Endothelial cell of umbilical vein (primary cell): ENCODE measurements around the gene MVK. TPM values are rescaled to one million over a fixed set of nuclear protein-coding genes. Genes with fewer than 3 reads are reported as not detected.

ENCODE experiments used
- BruUV-seq: library from RNA; stranded (reverse); fragments of 400-500 nt; replicated peaks from 2 replicates; lab custom pipeline; 2021; lab: Mats Ljungman, UMichigan
- CTCF ChIA-PET: fragments of 300-600, 350-600 bp; sonication (Branson Sonifier 250); formaldehyde crosslinking; loops from one replicate; lab custom pipeline; 2021; ENCODE audit warnings: antibody characterized with exemption, inconsistent platforms; lab: Charles Lee
- POLR2A ChIA-PET: fragments of 300-600, 350-600 bp; sonication (Branson Sonifier 250); formaldehyde crosslinking; loops from one replicate; lab custom pipeline; 2021; ENCODE audit warnings: antibody characterized with exemption, inconsistent platforms; lab: Charles Lee
- DNase-seq: peaks from one replicate; pipeline ENCODE4 v3.0.0-alpha.2; 2011; ENCODE audit warnings: low read depth, low spot score
- FAIRE-seq: peaks from 2 replicates; lab custom pipeline; 2011; peaks lifted over from hg19 to GRCh38; lab: Jason Lieb, UNC
- H2AFZ ChIP-seq: 2 replicates; pipeline ENCODE4 v1.6.0; 2012; ENCODE audit warnings: low read depth, low read length, control low read depth, inconsistent platforms
- H3K27ac ChIP-seq: 2 replicates; pipeline ENCODE4 v1.5.1; 2011; ENCODE audit warnings: low read depth, mild to moderate bottlenecking, control low read depth, low read length, moderate library complexity; ENCODE audit not compliant: insufficient read depth
- H3K27me3 ChIP-seq, 2 experiments: 2 replicates each; pipeline versions ENCODE4 v1.6.0 to v1.6.1; 2011; ENCODE audit warnings: low read length in 2 of 2, mixed read lengths in 1 of 2; ENCODE audit not compliant: control insufficient read depth in 2 of 2, insufficient read depth in 2 of 2
- H3K36me3 ChIP-seq, 2 experiments: 2 replicates in 1 of 2; 3 replicates in 1 of 2; pipeline ENCODE4 v1.5.1; 2011; ENCODE audit warnings: low read length in 2 of 2, mild to moderate bottlenecking in 1 of 2, moderate library complexity in 1 of 2; ENCODE audit not compliant: control insufficient read depth in 2 of 2, insufficient read depth in 2 of 2; ENCODE audit errors: extremely low read depth in 1 of 2
- H3K4me1 ChIP-seq: 3 replicates; pipeline ENCODE4 v1.5.1; 2011; ENCODE audit warnings: mild to moderate bottlenecking, low read length; ENCODE audit not compliant: control insufficient read depth, insufficient read depth; ENCODE audit errors: extremely low read depth
- H3K4me2 ChIP-seq: 2 replicates; pipeline ENCODE4 v1.6.1; 2011; ENCODE audit warnings: low read length, control low read depth, mixed read lengths; ENCODE audit not compliant: insufficient read depth
- H3K4me3 ChIP-seq, 3 experiments: fragments of 200-600 bp in 1 of 3; sonication (generic), shearing (Covaris generic) in 1 of 3; replicated peaks in 1 of 3; 2 replicates each; pipeline ENCODE4 v1.5.1; 2011 to 2016; ENCODE audit warnings: control low read depth in 3 of 3, low read length in 3 of 3, mild to moderate bottlenecking in 2 of 3, inconsistent platforms in 1 of 3, low read depth in 1 of 3, moderate library complexity in 1 of 3; ENCODE audit not compliant: insufficient read depth in 1 of 3
- H3K79me2 ChIP-seq: 2 replicates; pipeline ENCODE4 v1.6.0; 2012; ENCODE audit warnings: low read length, inconsistent platforms; ENCODE audit not compliant: control insufficient read depth, insufficient read depth
- H3K9ac ChIP-seq: replicated peaks from 2 replicates; pipeline ENCODE3; 2011; ENCODE audit warnings: low read length, control low read depth; ENCODE audit not compliant: insufficient read depth; ENCODE audit errors: extremely low read depth
- H3K9me1 ChIP-seq: replicated peaks from 3 replicates; pipeline ENCODE4 v1.6.0; 2011; ENCODE audit warnings: mild to moderate bottlenecking, low read length; ENCODE audit not compliant: control insufficient read depth, insufficient read depth; ENCODE audit errors: extremely low read depth
- H3K9me3 ChIP-seq: replicated peaks from 2 replicates; pipeline ENCODE4 v1.5.1; 2012; ENCODE audit warnings: low read length, inconsistent platforms; ENCODE audit not compliant: control insufficient read depth, insufficient read depth
- H4K20me1 ChIP-seq: replicated peaks from 2 replicates; pipeline ENCODE3; 2011; ENCODE audit warnings: mild to moderate bottlenecking, low read length; ENCODE audit not compliant: control insufficient read depth, insufficient read depth; ENCODE audit errors: extremely low read depth
- EZH2 ChIP-seq: IDR thresholded peaks from 2 replicates; pipeline ENCODE4 v1.6.1; 2012; ENCODE audit warnings: borderline replicate concordance, low read depth, mild to moderate bottlenecking, moderate library complexity, low read length, inconsistent platforms; ENCODE audit not compliant: severe bottlenecking
- FOS ChIP-seq: IDR thresholded peaks from 2 replicates; pipeline ENCODE4 v1.6.1; 2011; ENCODE audit warnings: mild to moderate bottlenecking, low read length, moderate library complexity, borderline replicate concordance; ENCODE audit not compliant: insufficient read depth
- GATA2 ChIP-seq: IDR thresholded peaks from 2 replicates; pipeline ENCODE4 v1.7.0; 2011; ENCODE audit warnings: low read depth, mild to moderate bottlenecking, moderate library complexity, mixed read lengths, low read length; ENCODE audit not compliant: insufficient read length, insufficient read depth
- JUN ChIP-seq: IDR thresholded peaks from 2 replicates; pipeline ENCODE4 v1.6.1; 2011; ENCODE audit warnings: borderline replicate concordance, low read depth; ENCODE audit not compliant: insufficient read length, insufficient read depth
- MYC ChIP-seq: IDR thresholded peaks from one replicate; pipeline ENCODE4 v1.6.1; 2011; ENCODE audit warnings: mild to moderate bottlenecking, low read depth, low read length
- POLR2A ChIP-seq: IDR thresholded peaks from 2 replicates; pipeline ENCODE4 v1.6.1; 2012; ENCODE audit warnings: low read depth, mild to moderate bottlenecking, control low read depth, low read length
- POLR2AphosphoS5 ChIP-seq: IDR thresholded peaks from 2 replicates; pipeline ENCODE4 v1.6.1; 2012; ENCODE audit warnings: low read depth, mild to moderate bottlenecking, control low read depth, low read length, moderate library complexity; ENCODE audit not compliant: insufficient read depth
- dilution Hi-C: fragments of 300-500 bp; cut with MboI; formaldehyde crosslinking; loops from one replicate; pipeline ENCODE4 v1.15.0; 2019; ENCODE audit warnings: low sequenced_read_pairs; ENCODE audit not compliant: extremely low pct_ligation_motif_present
- intact Hi-C: fragments of 100-400 bp; cut with micrococcal nuclease; formaldehyde crosslinking; loops from one replicate; pipeline ENCODE4 v1.10.0; 2022
- polyA plus RNA-seq, 4 experiments: library from polyadenylated mRNA; depleted of rRNA in 3 of 4; stranded (reverse) in 3 of 4; unstranded in 1 of 4; fragments of >200 nt; gene quantifications; 2 replicates each; pipeline versions ENCODE4 v1.2.1 to v1.2.3, GENCODE V29; 2011 to 2012; ENCODE audit warnings: missing spikeins in 1 of 4
- total RNA-seq: library from RNA; stranded (reverse); gene quantifications from 2 replicates; pipeline ENCODE4 v1.2.3, GENCODE V29; 2021
- TF ChIP-seq, protein P1 (sequence below): IDR thresholded peaks from 2 replicates; pipeline ENCODE4 v1.6.1; 2011; ENCODE audit not compliant: insufficient read depth, insufficient read length
- TF ChIP-seq, protein P2 (sequence below), 2 donors: IDR thresholded peaks; 1 replicate in 1 of 2; 2 replicates in 1 of 2; pipeline ENCODE4 v1.5.1; 2011; ENCODE audit warnings: low read length in 2 of 2, mild to moderate bottlenecking in 2 of 2, moderate library complexity in 2 of 2, control low read depth in 1 of 2, inconsistent platforms in 1 of 2, low read depth in 1 of 2; ENCODE audit not compliant: insufficient read depth in 1 of 2; ENCODE audit errors: extremely low read depth in 1 of 2

Gene MVK
- total and polyA plus RNA-seq, 2 donors (not counting 3 experiments of a cell fraction or from before 2014, with no cell fraction given), result 32.6 to 42.6 TPM

- H3K9me1 ChIP-seq, result no peaks in the 10 kb centered on the region
- no TSS peak for BruUV-seq
- H3K4me2 ChIP-seq, result no peak overlapping the region
- FAIRE-seq, result peak; percentile 82
- dilution Hi-C loops, result no loop called here
- H3K27ac ChIP-seq, result no peak overlapping the region
- POLR2A ChIA-PET, result no interaction called here
- H3K79me2 ChIP-seq, result no peaks in the 10 kb centered on the region
- no peaks in the 10 kb centered on the region for H4K20me1 ChIP-seq
- intact Hi-C loops, result no loop called here
- TF ChIP-seq FOS (no peak), EZH2 (no peak)
- H3K9ac ChIP-seq, result no peak overlapping the region
- CTCF ChIA-PET, result interaction anchor here (1.5 kb wide), 1 partner anchor 65 kb away, joined by 3 read pairs; no protein-coding TSS in a partner anchor
- H3K9me3 ChIP-seq, result no peaks in the 10 kb centered on the region
- peaks cover 4 to 28% of the 10 kb centered on the region in 2 experiments for H3K36me3 ChIP-seq
- no peak for DNase-seq
- H3K27me3 ChIP-seq, result no peaks in the 10 kb centered on the region
- H2AFZ ChIP-seq, result no peak overlapping the region
- no peak overlapping the region for H3K4me3 ChIP-seq
- H3K4me1 ChIP-seq, result no peaks in the 10 kb centered on the region
These were observed 10.1 kb downstream of the MVK start for GRCh38 chr12:109583733-109584132.

DNA sequence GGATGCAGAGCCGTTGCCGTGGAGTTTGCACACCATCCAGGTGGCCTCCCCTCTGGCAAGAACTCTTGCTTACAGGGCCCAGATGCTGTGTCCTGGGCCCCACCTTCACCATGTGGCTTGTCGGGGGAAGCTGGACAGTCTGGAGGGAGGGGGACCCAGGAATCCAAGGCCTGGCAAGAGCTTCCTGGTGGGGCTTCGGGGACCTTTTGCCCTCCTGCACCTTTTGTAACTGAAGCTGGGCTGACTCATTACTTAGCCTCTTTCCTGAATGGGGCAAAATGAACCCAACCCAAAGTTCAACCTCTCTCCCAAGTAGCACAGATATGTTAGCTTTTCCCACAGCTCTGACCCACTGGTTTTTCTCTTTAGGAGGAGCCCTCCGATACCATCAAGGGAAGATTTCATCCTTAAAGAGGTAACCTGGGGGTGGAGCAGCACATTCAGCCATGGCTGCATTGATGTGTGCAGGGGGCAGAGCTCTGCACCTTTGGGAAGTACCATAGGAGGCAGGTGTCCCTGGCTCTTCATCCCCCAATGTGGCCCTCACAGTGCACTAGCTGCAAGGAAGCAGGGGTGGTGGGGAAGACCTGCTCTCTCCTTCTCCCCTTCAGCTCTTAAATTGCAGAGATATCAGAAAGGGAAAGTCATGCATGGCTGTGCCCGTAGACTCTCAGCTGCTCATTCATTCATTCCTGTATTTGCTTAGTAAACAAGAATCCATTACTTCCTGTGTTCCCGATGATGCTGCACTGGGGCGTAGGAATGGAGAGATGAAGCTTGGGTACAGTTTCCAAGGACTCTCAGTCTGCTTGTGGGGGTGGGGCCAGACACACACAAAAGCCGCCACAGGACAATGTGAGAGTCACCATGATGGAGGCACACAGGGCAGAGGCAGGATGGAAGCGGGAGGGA is 13.0 kb downstream of the MVK start:
- Histone ChIP-seq H3K9me1 (no peaks in the 10 kb centered on the region), H3K9ac (no peak overlapping the region), H2AFZ (no peak overlapping the region), H3K27ac (no peak overlapping the region), H3K36me3 (peaks cover 2 to 13% of the 10 kb centered on the region in 2 experiments), H3K4me2 (no peak overlapping the region), H3K4me1 (no peaks in the 10 kb centered on the region), H3K9me3 (no peaks in the 10 kb centered on the region), H3K27me3 (no peaks in the 10 kb centered on the region), H4K20me1 (no peaks in the 10 kb centered on the region), H3K4me3 (no peak overlapping the region), H3K79me2 (no peaks in the 10 kb centered on the region)
- dilution Hi-C loops, result no loop called here
- POLR2A ChIA-PET, result interaction anchor here (1.6 kb wide), 1 partner anchor 13 kb away, joined by 3 read pairs; the partner anchor contains the start of genes MMAB and MVK
- intact Hi-C loops, result no loop called here
- no peak for FAIRE-seq
- TF ChIP-seq EZH2 (no peak), JUN (no peak), FOS (no peak), GATA2 (no peak), MYC (no peak), POLR2A (no peak), POLR2AphosphoS5 (no peak)
- TF ChIP-seq, protein P1, sequence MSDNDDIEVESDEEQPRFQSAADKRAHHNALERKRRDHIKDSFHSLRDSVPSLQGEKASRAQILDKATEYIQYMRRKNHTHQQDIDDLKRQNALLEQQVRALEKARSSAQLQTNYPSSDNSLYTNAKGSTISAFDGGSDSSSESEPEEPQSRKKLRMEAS, result no peak
- TF ChIP-seq, protein P2, sequence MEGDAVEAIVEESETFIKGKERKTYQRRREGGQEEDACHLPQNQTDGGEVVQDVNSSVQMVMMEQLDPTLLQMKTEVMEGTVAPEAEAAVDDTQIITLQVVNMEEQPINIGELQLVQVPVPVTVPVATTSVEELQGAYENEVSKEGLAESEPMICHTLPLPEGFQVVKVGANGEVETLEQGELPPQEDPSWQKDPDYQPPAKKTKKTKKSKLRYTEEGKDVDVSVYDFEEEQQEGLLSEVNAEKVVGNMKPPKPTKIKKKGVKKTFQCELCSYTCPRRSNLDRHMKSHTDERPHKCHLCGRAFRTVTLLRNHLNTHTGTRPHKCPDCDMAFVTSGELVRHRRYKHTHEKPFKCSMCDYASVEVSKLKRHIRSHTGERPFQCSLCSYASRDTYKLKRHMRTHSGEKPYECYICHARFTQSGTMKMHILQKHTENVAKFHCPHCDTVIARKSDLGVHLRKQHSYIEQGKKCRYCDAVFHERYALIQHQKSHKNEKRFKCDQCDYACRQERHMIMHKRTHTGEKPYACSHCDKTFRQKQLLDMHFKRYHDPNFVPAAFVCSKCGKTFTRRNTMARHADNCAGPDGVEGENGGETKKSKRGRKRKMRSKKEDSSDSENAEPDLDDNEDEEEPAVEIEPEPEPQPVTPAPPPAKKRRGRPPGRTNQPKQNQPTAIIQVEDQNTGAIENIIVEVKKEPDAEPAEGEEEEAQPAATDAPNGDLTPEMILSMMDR (IDR thresholded peaks at IDR 0.05; ENCODE audit: extremely low read depth in 1 of 2, insufficient read depth in 1 of 2, low read depth in 1 of 2, low read length in 2 of 2), result no peak
- no TSS peak for BruUV-seq
- CTCF ChIA-PET, result interaction anchor here (0.6 to 3.2 kb wide), 5 partner anchors 11 to 219 kb away, joined by 3 to 30 read pairs (median 6); no protein-coding TSS in a partner anchor
- no peak for DNase-seq
